Ishikawa (cell line): ENCODE measurements around the gene ZCWPW1.
A peak's percentile ranks its signal among the peaks of the same experiment; 100 is the strongest.

Experiments
- CEBPB ChIP-seq: IDR thresholded peaks from 2 replicates; pipeline ENCODE4 v1.6.1; 2012
- CREB1 ChIP-seq: IDR thresholded peaks from 2 replicates; pipeline ENCODE4 v1.6.1; 2012; ENCODE audit warnings: low read depth
- EGR1 ChIP-seq: IDR thresholded peaks from 2 replicates; pipeline ENCODE4 v1.6.1; 2012
- EP300 ChIP-seq: IDR thresholded peaks from 2 replicates; pipeline ENCODE4 v1.6.1; 2012; ENCODE audit warnings: borderline replicate concordance
- FOXM1 ChIP-seq: IDR thresholded peaks from 2 replicates; pipeline ENCODE4 v1.6.1; 2012; ENCODE audit warnings: low read depth, borderline replicate concordance
- NFIC ChIP-seq: IDR thresholded peaks from 2 replicates; pipeline ENCODE4 v1.6.1; 2012
- RAD21 ChIP-seq: IDR thresholded peaks from 2 replicates; pipeline ENCODE4 v1.6.1; 2012; ENCODE audit warnings: low read depth
- TAF1 ChIP-seq: IDR thresholded peaks from 2 replicates; pipeline ENCODE4 v1.6.1; 2012; ENCODE audit warnings: low read depth, mild to moderate bottlenecking
- TCF12 ChIP-seq: IDR thresholded peaks from 2 replicates; pipeline ENCODE4 v1.6.1; 2012; ENCODE audit warnings: low read depth
- TEAD4 ChIP-seq: IDR thresholded peaks from 2 replicates; pipeline ENCODE4 v1.6.1; 2012
- YY1 ChIP-seq: IDR thresholded peaks from 2 replicates; pipeline ENCODE4 v1.6.1; 2012; ENCODE audit warnings: low read depth
- ZBTB7A ChIP-seq: IDR thresholded peaks from 2 replicates; pipeline ENCODE4 v1.6.1; 2012; ENCODE audit warnings: low read depth
- TF ChIP-seq, protein P1 (sequence below): IDR thresholded peaks from 2 replicates; pipeline ENCODE4 v1.6.1; 2012
- TF ChIP-seq, protein P2 (sequence below): IDR thresholded peaks from 2 replicates; pipeline ENCODE4 v1.6.1; 2012; ENCODE audit warnings: low read depth, mild to moderate bottlenecking
- TF ChIP-seq, protein P3 (sequence below): IDR thresholded peaks from 2 replicates; pipeline ENCODE4 v1.6.1; 2012

The ZCWPW1 gene

DNA sequence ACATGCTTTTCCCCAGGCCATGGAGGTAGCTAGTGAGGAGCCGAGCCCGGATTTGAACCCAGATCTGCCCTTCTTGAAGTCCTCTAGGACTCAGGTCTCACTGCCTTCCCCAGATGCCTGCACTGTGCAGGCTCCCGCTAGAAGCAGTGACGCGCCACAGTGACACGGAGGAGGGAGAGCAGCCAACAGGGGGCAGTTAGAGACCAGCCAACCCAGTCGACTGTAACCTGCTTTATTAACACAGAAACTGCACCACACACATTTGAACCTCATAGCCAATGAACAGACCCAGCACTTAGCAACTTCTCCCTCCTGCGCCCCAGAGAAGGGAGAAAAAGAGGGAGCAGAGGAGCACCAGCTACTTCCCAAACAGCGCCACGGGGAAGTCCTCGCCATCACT lies 27.8 kb downstream of the ZCWPW1 start:
- TF ChIP-seq FOXM1 (no peak), NFIC (no peak), TEAD4 (no peak), RAD21 (peak; percentile 40), ZBTB7A (no peak)
- TF ChIP-seq, protein P1, sequence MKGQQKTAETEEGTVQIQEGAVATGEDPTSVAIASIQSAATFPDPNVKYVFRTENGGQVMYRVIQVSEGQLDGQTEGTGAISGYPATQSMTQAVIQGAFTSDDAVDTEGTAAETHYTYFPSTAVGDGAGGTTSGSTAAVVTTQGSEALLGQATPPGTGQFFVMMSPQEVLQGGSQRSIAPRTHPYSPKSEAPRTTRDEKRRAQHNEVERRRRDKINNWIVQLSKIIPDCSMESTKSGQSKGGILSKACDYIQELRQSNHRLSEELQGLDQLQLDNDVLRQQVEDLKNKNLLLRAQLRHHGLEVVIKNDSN = no peak
- TF ChIP-seq, protein P2, sequence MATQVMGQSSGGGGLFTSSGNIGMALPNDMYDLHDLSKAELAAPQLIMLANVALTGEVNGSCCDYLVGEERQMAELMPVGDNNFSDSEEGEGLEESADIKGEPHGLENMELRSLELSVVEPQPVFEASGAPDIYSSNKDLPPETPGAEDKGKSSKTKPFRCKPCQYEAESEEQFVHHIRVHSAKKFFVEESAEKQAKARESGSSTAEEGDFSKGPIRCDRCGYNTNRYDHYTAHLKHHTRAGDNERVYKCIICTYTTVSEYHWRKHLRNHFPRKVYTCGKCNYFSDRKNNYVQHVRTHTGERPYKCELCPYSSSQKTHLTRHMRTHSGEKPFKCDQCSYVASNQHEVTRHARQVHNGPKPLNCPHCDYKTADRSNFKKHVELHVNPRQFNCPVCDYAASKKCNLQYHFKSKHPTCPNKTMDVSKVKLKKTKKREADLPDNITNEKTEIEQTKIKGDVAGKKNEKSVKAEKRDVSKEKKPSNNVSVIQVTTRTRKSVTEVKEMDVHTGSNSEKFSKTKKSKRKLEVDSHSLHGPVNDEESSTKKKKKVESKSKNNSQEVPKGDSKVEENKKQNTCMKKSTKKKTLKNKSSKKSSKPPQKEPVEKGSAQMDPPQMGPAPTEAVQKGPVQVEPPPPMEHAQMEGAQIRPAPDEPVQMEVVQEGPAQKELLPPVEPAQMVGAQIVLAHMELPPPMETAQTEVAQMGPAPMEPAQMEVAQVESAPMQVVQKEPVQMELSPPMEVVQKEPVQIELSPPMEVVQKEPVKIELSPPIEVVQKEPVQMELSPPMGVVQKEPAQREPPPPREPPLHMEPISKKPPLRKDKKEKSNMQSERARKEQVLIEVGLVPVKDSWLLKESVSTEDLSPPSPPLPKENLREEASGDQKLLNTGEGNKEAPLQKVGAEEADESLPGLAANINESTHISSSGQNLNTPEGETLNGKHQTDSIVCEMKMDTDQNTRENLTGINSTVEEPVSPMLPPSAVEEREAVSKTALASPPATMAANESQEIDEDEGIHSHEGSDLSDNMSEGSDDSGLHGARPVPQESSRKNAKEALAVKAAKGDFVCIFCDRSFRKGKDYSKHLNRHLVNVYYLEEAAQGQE = no peak

DNA sequence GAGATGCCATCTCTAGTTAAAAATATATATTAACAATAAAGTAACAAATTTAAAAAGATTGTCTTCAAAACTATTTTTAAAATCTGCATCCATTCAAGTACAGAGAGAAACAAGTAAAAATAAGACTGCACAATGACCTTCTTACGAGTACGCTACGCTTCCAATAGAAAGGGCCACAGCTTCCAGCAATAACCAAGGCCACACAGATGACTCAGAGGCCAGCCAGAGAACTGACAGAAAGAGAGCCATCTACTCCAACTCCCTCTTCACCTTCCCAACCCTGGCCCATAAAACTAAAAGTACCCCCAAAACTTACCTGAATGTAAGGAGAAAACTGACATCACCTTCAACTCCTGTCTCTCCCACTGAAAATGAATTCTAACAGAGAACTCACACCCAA lies 28.5 kb downstream of the ZCWPW1 start:
- TF ChIP-seq, protein P3, sequence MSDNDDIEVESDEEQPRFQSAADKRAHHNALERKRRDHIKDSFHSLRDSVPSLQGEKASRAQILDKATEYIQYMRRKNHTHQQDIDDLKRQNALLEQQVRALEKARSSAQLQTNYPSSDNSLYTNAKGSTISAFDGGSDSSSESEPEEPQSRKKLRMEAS = no peak
- no peak for TF ChIP-seq EP300
- TF ChIP-seq CEBPB = no peak
- TF ChIP-seq RAD21 = no peak
- TF ChIP-seq FOXM1 = no peak
- no peak for TF ChIP-seq ZBTB7A
- TF ChIP-seq EGR1 = no peak
- TF ChIP-seq TAF1 = no peak
- no peak for TF ChIP-seq CREB1

DNA sequence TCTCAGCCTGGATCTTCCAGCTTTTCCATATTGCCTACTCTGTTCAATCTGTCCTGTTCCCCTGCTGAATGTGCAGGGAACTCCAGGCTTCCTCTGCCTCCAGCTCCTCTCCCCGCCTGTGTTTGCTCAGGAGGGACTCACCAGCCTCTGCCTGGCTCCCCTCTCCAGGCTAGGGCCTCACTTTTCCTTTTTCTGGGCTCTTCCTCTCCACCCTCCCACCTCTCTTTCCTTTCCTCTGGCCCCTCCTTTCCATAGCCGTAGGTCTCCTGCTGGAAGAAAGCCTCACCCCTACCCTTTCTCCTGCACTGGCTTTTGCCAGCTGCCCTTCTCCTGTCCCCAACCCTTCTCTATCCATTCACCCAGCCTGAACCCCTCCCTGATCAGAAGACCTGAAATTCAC lies 30.3 kb downstream of the ZCWPW1 start:
- TF ChIP-seq NFIC = no peak
- TF ChIP-seq, protein P2 = no peak
- TF ChIP-seq TCF12 = no peak
- TF ChIP-seq RAD21 = no peak
- no peak for TF ChIP-seq YY1
- TF ChIP-seq TAF1 = no peak
- TF ChIP-seq CREB1 = no peak
- TF ChIP-seq EP300 = no peak
- TF ChIP-seq, protein P1 = no peak
- TF ChIP-seq EGR1 = no peak
- TF ChIP-seq ZBTB7A = no peak
- TF ChIP-seq CEBPB = no peak
- no peak for TF ChIP-seq TEAD4
- TF ChIP-seq, protein P3 = no peak
- no peak for TF ChIP-seq FOXM1

DNA sequence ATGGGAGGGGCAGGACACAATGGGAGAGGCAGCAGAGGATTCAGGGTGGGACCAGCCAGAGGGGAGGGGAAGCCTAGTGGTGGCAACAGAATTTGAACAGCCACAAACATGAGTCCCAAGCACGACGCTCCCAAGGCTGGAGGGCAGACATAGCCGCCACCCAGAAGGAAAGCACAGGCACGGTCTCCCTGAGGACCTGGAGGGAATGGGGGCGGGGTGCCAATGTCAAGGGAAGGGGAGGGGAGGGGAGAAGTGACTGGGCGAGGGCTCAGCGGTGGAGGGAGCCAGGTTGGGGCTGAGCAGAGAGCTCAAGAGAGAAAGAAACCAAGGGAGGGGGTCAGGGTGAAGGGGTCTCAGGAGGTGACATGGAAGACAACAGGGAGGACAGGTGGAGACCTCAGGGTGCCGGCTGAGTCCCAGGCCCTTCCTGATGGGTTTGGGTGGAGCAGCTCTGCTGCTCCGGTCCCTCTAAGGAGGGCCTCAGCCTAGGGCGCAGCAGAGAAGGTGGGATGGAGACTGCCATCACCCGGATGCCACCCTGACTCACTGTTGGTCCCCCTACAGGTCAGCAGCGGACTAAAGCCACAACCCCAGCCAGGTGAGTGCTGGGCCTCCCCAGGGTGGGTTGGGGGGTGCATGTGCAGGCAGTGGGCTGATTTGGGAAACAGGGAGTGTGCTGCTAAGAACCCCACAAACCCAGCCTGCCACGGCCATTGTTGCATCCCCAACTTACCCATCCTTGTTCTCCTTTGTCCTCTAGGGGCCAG lies 31.0 kb downstream of the ZCWPW1 start:
- no peak for TF ChIP-seq RAD21

DNA sequence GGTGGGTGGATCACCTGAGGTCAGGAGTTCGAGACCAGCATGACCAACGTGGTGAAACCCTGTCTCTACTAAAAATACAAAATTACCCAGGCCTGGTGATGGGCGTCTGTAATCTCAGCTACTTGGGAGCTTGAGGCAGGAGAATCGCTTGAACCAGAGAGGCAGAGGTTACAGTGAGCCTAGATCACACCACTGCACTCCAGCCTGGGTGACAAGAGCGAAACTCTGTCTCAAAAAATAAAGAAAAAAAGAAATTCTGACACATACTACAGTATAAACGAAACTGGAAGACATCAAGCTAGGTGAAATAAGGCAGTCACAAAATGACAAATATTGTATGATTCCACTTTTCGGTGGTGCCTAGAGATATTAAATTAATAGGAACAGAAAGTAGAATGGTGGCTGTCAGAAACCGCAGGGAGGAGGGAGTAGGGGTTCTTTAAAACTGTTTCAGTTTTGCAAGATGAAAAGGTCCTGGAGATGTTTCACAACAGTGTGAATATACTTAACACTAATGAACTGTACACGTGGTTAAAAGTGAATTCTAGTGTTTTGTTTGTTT lies 32.0 kb downstream of the ZCWPW1 start:
- TF ChIP-seq EGR1 (no peak), FOXM1 (no peak), CREB1 (no peak), CEBPB (no peak), EP300 (no peak), NFIC (no peak), RAD21 (no peak), ZBTB7A (no peak)
- TF ChIP-seq, protein P1 = no peak

DNA sequence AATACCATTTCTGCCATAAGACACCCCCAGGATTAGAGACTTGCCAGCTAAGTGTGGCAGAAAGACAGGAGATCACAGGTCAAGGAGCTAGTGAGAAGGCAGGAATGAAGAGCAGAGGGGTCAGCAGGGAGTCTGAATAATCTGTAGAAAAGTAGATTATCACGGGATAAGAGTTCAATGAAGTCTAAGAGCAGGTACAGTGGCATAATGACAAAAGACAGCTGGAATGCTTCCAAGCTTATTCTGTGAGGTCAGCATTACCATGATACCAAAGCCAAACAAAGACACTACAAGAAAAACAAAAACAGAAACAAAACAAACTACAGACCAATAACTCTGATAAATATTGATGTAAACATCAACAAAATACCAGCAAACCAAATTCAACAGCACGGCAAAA lies 34.4 kb downstream of the ZCWPW1 start:
- TF ChIP-seq CEBPB = no peak
- TF ChIP-seq TEAD4 = no peak
- no peak for TF ChIP-seq TAF1
- TF ChIP-seq, protein P2 = no peak
